ENCODE results near the gene ACAN.

GRCh38 chr15:88897142-88897455 lies 93.9 kb downstream of the ACAN start:
- TF ChIP-seq POLR2A (IDR thresholded peaks at IDR 0.05): no peak
- TF ChIP-seq CTCF (IDR thresholded peaks at IDR 0.05): no peak
